GM21529 (cell line): ENCODE measurements around the gene OR2AG2.

Experiments
- ATAC-seq: cut with Tn5 transposase; IDR thresholded peaks from one replicate; pipeline ENCODE4 v1.9.1; 2021; ENCODE audit not compliant: unreplicated experiment

The OR2AG2 gene

DNA sequence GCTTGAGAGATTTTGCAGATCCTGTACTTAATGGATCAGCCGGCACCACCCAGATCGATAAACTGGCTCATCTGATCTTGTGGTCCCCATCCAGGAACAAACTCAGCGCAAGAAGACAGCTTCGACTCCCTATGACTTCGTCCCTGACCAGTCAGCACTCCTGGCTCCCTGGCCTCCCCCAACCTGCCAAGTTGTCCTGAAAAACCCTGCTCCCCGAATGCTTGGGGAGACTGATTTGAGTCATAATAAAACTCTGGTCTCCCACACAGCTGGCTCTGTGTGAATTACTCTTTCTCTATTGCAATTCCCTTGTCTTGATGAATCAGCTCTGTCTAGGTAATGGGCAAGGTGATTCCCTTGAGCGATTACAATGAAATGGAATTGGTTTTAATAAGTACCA is 29.5 kb downstream of the OR2AG2 start:
- ATAC-seq: no peak

- ATAC-seq: no peak
Observed at GRCh38 chr11:6738590-6738989, 33.2 kb downstream of the OR2AG2 start.

- peak; percentile 82 for ATAC-seq
Observed at GRCh38 chr11:6737872-6738466, 33.8 kb downstream of the OR2AG2 start.

DNA sequence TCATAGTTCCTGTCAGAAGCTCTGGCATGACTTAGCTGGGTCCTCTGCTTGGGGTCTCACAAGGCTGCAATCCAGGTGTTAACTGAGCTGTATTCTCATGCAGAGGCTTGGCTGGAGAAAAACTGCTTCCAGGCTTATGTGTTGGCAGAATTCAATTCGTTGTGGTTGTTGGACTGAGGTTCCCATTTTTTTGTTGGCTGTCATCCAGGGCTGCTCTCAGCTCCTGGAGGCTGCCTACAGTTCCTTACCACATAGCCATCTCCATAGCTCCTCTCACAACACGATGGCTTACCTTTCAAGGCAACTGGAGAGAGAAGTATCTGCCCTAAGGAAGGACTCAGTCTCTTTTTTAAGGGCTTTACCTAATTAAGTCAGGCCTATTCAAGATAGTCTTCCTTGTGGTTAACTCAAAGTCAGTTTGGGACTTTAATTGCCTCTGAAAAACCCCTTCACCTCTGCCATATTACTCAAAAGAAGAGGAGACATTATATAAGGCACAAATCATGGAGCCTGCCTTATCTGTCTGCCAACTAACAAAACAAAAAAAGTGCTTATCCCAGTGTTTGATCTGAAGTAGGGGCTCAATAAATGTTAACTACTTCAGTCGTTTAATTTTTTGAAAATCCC is 35.2 kb downstream of the OR2AG2 start:
- no peak for ATAC-seq

DNA sequence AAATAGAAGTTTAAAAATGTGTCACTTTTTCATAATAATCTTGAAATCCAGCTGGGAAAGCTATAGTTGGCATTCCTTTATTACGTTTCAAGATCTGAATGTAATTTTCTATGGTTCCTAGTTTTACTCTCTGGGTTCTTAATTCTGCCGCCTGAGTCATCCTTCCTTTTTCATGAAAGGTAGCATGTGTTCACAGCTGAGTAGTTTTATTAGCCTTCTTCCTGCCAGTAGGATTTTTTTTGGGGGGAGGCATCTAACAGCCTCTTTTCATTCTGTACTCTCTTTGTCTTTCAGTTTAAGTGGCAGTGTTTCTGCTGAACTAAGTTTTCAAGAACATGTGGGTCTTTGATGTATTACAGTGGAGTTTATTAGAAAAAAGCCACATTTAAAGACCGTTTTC is 36.5 kb downstream of the OR2AG2 start:
- ATAC-seq: no peak

DNA sequence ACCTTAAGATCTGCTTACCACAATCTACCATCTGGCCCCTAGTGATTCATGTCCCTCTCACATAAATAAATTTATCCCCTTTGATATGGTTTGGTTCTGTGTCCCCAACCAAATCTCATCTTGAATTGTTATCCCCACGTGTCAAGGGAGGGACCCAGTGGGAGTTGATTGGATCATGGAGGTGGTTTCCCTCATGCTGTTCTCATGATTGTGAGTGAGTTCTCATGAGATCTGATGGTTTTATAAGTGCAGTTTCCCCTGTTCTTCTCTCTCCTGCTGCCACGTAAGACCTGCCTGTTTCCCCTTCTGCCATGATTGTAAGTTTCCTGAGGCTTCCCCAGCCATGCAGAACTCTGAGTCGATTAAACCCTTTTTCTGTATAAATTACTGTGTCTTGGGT is 37.2 kb downstream of the OR2AG2 start:
- ATAC-seq: no peak

GRCh38 chr11:6733326-6734275 is 38.2 kb downstream of the OR2AG2 start:
- ATAC-seq: no peak

- ATAC-seq: no peak
Observed at GRCh38 chr11:6727971-6728760, 43.6 kb downstream of the OR2AG2 start.

DNA sequence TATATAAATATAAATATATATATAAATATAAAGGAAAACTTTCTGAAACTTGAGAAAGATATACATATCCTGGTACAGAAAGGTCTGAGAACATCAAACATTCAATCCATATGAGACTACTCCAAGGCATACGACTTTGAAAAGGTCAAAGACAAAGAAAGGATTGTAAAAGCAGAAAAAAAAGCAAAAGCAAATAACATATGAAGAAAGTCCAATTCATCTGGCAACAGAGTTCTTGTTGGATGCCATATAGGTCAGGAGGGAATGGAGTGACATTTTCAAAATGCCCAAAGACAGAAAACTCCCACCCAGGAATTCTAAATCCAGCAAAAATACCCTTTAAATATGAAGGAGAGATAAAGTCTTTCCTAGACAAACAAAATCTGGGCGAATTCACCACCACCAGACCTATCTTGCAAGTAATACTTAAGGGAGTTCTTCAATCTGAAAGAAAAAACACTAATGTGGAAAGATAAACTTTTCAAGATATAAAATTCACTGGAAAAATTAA is 46.3 kb downstream of the OR2AG2 start:
- no peak for ATAC-seq

DNA sequence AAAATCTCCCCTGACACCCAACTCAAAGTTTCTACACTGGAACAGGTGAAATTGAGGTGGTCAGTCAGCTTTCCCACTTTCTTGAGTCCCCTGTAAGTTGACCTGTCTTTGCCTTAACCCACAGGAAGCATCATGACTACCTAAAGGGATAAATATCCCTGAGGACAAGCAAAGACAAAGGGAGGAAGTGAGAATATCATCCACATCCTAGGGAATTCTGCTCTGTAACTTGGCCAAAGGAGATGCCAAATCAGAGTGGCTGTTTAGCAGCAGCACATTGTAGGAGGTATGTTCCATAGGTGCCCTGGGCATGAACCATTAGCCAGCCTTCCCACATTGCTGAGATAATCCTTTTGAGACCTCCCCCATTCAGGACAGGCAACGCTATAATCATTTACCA is 47.8 kb downstream of the OR2AG2 start:
- ATAC-seq: no peak

GRCh38 chr11:6721343-6721742 is 50.4 kb downstream of the OR2AG2 start:
- ATAC-seq: no peak

- ATAC-seq: no peak
Observed at GRCh38 chr11:6719576-6719975, 52.2 kb downstream of the OR2AG2 start.

DNA sequence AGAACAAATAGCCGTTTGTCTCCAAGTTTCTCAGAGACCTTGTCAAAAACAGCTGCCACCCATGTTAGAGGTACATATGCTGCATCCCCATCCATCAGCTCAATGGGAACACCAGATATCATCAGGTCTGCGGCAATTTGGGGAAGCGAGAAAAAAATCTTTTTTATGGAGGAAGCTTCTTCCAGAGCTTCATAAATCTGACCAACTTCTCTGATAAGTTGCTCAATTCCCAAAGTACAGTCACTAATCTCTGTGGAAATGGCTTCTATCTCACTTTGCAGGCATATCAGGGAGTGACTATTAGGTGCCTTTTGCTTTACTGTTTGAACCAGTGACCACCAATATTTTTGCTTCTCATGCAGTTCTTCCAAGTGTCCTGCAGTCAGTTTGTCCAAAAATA is 54.4 kb downstream of the OR2AG2 start:
- no peak for ATAC-seq
